Measurements from ENCODE around the gene FAM50B. TPM values are rescaled to one million over a fixed set of nuclear protein-coding genes. Genes with fewer than 3 reads are reported as not detected.

The FAM50B gene
- total and polyA plus RNA-seq, 3 experiments from 2014 or later = 7.3 to 10.3 (median 7.5) TPM

DNA sequence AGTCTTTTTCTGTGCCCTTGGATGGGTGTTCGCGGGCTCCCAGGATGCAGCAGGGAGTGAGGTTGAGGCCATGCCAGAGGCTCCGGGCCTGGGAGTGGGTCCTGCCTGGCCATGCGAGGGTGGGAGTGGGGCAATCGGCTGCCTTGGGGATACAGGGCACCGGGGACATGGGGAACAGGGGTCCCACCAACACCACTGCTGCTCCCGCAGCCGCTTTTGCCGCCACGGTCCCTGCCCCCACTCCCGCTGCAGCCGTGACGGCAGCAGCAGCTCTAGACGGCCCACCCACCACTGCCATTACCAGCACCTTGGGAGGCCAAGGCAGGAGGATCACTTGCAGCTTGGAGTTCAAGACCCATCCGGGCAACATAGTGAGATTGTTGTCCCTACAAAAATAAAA lies 35.3 kb upstream of the FAM50B start:
- Histone ChIP-seq H3K27me3 (ENCODE audit: insufficient read depth, low read length, poor library complexity, severe bottlenecking) (no peaks in the 10 kb centered on the region), H3K36me3 (ENCODE audit: insufficient read depth, low read length) (no peaks in the 10 kb centered on the region), H3K27ac (ENCODE audit: low read depth, low read length) (no peak overlapping the region), H3K4me3 (ENCODE audit: low read length) (no peak overlapping the region), H3K9me3 (ENCODE audit: low read length) (no peaks in the 10 kb centered on the region), H3K4me1 (ENCODE audit: insufficient read depth, low read length) (no peaks in the 10 kb centered on the region)
- peak overlapping the region in 1 of 8 donors; percentile 41 for H3K27ac Mint-ChIP-seq
- H3K9me3 Mint-ChIP-seq = no peaks in the 10 kb centered on the region
- H3K36me3 Mint-ChIP-seq = no peaks in the 10 kb centered on the region
- peaks cover 0 to 4% of the 10 kb centered on the region in 2 donors for H3K27me3 Mint-ChIP-seq
- no peak for DNase-seq
- H3K4me1 Mint-ChIP-seq = no peaks in the 10 kb centered on the region
- H3K4me3 Mint-ChIP-seq = no peak overlapping the region
- CTCF ChIA-PET = no interaction called here
- POLR2A ChIA-PET = no interaction called here

DNA sequence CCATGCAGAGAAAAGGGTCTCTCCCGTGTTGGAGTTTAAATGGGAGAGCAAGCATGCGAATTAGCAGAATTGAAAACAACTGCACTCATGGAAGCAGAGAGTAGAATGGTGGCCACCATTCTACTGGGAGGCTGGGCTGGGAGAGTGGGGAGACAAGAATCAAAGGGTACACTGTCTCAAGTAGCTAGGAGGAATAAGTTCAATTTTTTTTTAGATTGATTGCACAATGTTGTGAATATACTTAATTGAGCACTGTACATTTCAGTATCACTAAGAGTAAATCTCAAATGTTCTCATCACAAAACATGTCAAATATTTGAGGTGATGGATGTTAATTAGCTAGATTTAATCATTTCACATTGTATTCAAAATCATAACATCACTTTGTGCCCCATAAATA lies 34.6 kb upstream of the FAM50B start:
- H3K36me3 Mint-ChIP-seq = no peaks in the 10 kb centered on the region
- POLR2A ChIA-PET = no interaction called here

GRCh38 chr6:3816251-3816650 lies 32.9 kb upstream of the FAM50B start:
- Mint-ChIP-seq H3K36me3 (no peaks in the 10 kb centered on the region), H3K4me1 (no peaks in the 10 kb centered on the region), H3K4me3 (no peak overlapping the region), H3K27me3 (peaks cover 0 to 4% of the 10 kb centered on the region in 2 donors), H3K9me3 (no peaks in the 10 kb centered on the region), H3K27ac (no peak overlapping the region)
- Histone ChIP-seq H3K27ac (ENCODE audit: low read depth, low read length) (no peak overlapping the region), H3K36me3 (ENCODE audit: insufficient read depth, low read length) (no peaks in the 10 kb centered on the region), H3K4me1 (ENCODE audit: insufficient read depth, low read length) (no peaks in the 10 kb centered on the region), H3K4me3 (ENCODE audit: low read length) (no peak overlapping the region), H3K9me3 (ENCODE audit: low read length) (no peaks in the 10 kb centered on the region), H3K27me3 (ENCODE audit: insufficient read depth, low read length, poor library complexity, severe bottlenecking) (no peaks in the 10 kb centered on the region)
- CTCF ChIA-PET = interaction anchor here (1.3 to 1.8 kb wide), 2 partner anchors 33 to 162 kb away, joined by 4 read pairs; partner anchors contain the start of gene FAM50B
- DNase-seq = no peak
- POLR2A ChIA-PET = no interaction called here

More for the DNA sequence above, 34.6 kb upstream of the FAM50B start:
- no peaks in the 10 kb centered on the region for H3K27me3 ChIP-seq (ENCODE audit: insufficient read depth, low read length, poor library complexity, severe bottlenecking)
- Mint-ChIP-seq H3K4me1 (no peaks in the 10 kb centered on the region), H3K27me3 (peaks cover 0 to 4% of the 10 kb centered on the region in 2 donors), H3K27ac (peak overlapping the region in 1 of 8 donors; percentile 35), H3K4me3 (no peak overlapping the region), H3K9me3 (no peaks in the 10 kb centered on the region)
- H3K36me3 ChIP-seq (ENCODE audit: insufficient read depth, low read length) = no peaks in the 10 kb centered on the region
- no peaks in the 10 kb centered on the region for H3K4me1 ChIP-seq (ENCODE audit: insufficient read depth, low read length)
- H3K27ac ChIP-seq (ENCODE audit: low read depth, low read length) = no peak overlapping the region
- DNase-seq = no peak
- CTCF ChIA-PET = interaction anchor here (1.8 kb wide), 1 partner anchor 163 kb away, joined by 4 read pairs; no protein-coding TSS in a partner anchor
- no peaks in the 10 kb centered on the region for H3K9me3 ChIP-seq (ENCODE audit: low read length)
- no peak overlapping the region for H3K4me3 ChIP-seq (ENCODE audit: low read length)

- POLR2A ChIA-PET = no interaction called here
Measured at GRCh38 chr6:3819161-3820110, 29.7 kb upstream of the FAM50B start.

DNA sequence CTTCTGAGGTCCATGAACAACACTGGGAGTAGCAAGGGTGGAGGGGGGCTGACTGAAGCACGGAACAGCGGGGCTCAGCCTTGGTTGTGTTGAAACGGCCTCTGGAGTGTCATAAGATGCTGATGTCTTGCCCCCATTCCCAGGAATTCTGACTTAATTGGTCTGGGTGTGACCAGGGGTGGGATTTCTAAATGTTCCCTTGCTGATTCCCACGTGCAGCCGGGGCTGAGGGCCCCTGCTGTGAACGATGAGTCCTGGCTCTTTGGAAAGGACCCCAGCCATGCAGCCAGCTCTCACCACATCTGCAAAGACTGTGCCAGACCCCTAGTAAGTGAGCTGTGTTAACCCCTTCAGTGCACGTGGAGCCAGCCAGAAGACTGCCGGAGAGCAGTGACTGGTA lies 28.6 kb upstream of the FAM50B start:
- ChIA-PET CTCF (no interaction called here), POLR2A (no interaction called here)
- Mint-ChIP-seq H3K36me3 (no peaks in the 10 kb centered on the region), H3K4me3 (no peak overlapping the region), H3K27ac (no peak overlapping the region), H3K4me1 (no peaks in the 10 kb centered on the region), H3K9me3 (no peaks in the 10 kb centered on the region), H3K27me3 (peaks cover 6 to 7% of the 10 kb centered on the region in 2 donors)
- H3K27ac ChIP-seq (ENCODE audit: low read depth, low read length) = no peak overlapping the region
- no peaks in the 10 kb centered on the region for H3K27me3 ChIP-seq (ENCODE audit: insufficient read depth, low read length, poor library complexity, severe bottlenecking)
- no peaks in the 10 kb centered on the region for H3K9me3 ChIP-seq (ENCODE audit: low read length)
- H3K36me3 ChIP-seq (ENCODE audit: insufficient read depth, low read length) = no peaks in the 10 kb centered on the region
- no peak for DNase-seq
- H3K4me1 ChIP-seq (ENCODE audit: insufficient read depth, low read length) = no peaks in the 10 kb centered on the region
- H3K4me3 ChIP-seq (ENCODE audit: low read length) = no peak overlapping the region

More at GRCh38 chr6:3819161-3820110, 29.7 kb upstream of the FAM50B start:
- DNase-seq = no peak
- Histone ChIP-seq H3K9me3 (ENCODE audit: low read length) (no peaks in the 10 kb centered on the region), H3K27ac (ENCODE audit: low read depth, low read length) (no peak overlapping the region), H3K36me3 (ENCODE audit: insufficient read depth, low read length) (no peaks in the 10 kb centered on the region), H3K27me3 (ENCODE audit: insufficient read depth, low read length, poor library complexity, severe bottlenecking) (no peaks in the 10 kb centered on the region), H3K4me3 (ENCODE audit: low read length) (no peak overlapping the region), H3K4me1 (ENCODE audit: insufficient read depth, low read length) (no peaks in the 10 kb centered on the region)
- no peak overlapping the region for H3K4me3 Mint-ChIP-seq
- no peaks in the 10 kb centered on the region for H3K4me1 Mint-ChIP-seq
- H3K27me3 Mint-ChIP-seq = peaks cover 2 to 7% of the 10 kb centered on the region in 2 donors
- no peaks in the 10 kb centered on the region for H3K9me3 Mint-ChIP-seq
- H3K27ac Mint-ChIP-seq = peak overlapping the region in 1 of 8 donors; percentile 40
- H3K36me3 Mint-ChIP-seq = no peaks in the 10 kb centered on the region
- CTCF ChIA-PET = interaction anchor here (0.6 to 1.5 kb wide), 2 partner anchors 9 to 30 kb away, joined by 3 to 5 read pairs; partner anchors contain the start of gene FAM50B

DNA sequence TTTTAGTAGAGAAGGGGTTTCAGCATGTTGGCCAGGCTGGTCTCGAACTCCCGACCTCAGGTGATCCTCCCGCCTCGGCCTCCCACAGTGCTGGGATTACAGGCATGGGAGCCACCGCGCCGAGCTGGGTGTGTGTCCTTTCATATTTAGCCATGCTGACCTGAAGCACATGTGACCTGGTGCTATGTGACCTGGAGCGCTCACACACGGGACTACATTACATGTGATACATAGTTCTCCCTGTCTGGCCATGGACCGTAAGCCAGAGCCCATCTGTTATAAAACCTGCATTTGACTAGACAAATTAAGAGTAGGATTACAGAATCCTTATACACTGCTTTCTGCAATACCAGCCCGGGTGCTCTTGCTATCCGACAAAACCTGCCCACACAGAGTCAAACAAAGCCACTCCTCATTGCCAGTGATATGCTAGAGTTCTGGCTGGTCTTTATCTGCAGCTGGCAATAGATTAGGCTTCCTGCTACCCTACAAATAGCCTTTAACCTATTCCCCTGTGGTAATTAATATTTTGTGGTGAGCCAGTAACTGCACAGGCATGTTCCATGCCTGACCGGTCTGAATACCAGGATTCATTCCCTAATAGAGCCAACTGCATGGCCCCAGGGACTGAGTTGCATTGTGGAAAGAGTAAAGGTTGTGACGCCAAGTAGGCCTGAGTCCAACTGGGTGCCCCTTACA lies 26.3 kb upstream of the FAM50B start:
- CTCF ChIA-PET = no interaction called here
- no peaks in the 10 kb centered on the region for H3K4me1 Mint-ChIP-seq

DNA sequence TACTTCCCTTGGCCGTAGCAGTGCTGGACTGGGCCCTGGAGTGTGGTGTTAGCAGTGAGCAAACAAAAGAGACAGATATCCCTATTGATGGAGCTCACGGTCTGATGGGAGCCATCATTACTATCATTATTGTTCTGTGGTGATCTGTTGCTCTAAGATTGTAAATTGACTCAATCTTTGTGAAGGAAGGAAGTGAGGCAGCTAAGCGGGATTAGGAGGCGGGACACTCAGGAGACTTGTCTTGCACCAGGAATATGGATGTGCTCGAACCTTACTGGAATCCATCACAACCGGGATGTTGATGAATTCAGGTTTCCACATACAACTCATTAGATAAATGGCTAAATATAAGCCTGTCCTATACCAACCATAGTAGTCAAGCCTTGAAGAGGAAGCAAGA lies 25.5 kb upstream of the FAM50B start:
- CTCF ChIA-PET = no interaction called here
- H3K4me1 ChIP-seq (ENCODE audit: insufficient read depth, low read length) = no peaks in the 10 kb centered on the region
- Mint-ChIP-seq H3K27ac (no peak overlapping the region), H3K9me3 (no peaks in the 10 kb centered on the region), H3K36me3 (no peaks in the 10 kb centered on the region), H3K4me3 (no peak overlapping the region), H3K27me3 (peaks cover 6 to 13% of the 10 kb centered on the region in 2 donors), H3K4me1 (no peaks in the 10 kb centered on the region)
- H3K4me3 ChIP-seq (ENCODE audit: low read length) = no peak overlapping the region
- H3K36me3 ChIP-seq (ENCODE audit: insufficient read depth, low read length) = no peaks in the 10 kb centered on the region
- POLR2A ChIA-PET = no interaction called here
- no peaks in the 10 kb centered on the region for H3K27me3 ChIP-seq (ENCODE audit: insufficient read depth, low read length, poor library complexity, severe bottlenecking)
- DNase-seq = no peak
- no peaks in the 10 kb centered on the region for H3K9me3 ChIP-seq (ENCODE audit: low read length)
- H3K27ac ChIP-seq (ENCODE audit: low read depth, low read length) = no peak overlapping the region

More for the DNA sequence above, 26.3 kb upstream of the FAM50B start:
- Histone ChIP-seq H3K9me3 (ENCODE audit: low read length) (no peaks in the 10 kb centered on the region), H3K4me3 (ENCODE audit: low read length) (no peak overlapping the region), H3K27ac (ENCODE audit: low read depth, low read length) (no peak overlapping the region), H3K4me1 (ENCODE audit: insufficient read depth, low read length) (no peaks in the 10 kb centered on the region), H3K27me3 (ENCODE audit: insufficient read depth, low read length, poor library complexity, severe bottlenecking) (no peaks in the 10 kb centered on the region), H3K36me3 (ENCODE audit: insufficient read depth, low read length) (no peaks in the 10 kb centered on the region)
- POLR2A ChIA-PET = no interaction called here
- no peak for DNase-seq
- Mint-ChIP-seq H3K9me3 (no peaks in the 10 kb centered on the region), H3K36me3 (no peaks in the 10 kb centered on the region), H3K27me3 (peaks cover 4 to 13% of the 10 kb centered on the region in 2 donors), H3K27ac (peak overlapping the region in 1 of 8 donors; percentile 47), H3K4me3 (no peak overlapping the region)

DNA sequence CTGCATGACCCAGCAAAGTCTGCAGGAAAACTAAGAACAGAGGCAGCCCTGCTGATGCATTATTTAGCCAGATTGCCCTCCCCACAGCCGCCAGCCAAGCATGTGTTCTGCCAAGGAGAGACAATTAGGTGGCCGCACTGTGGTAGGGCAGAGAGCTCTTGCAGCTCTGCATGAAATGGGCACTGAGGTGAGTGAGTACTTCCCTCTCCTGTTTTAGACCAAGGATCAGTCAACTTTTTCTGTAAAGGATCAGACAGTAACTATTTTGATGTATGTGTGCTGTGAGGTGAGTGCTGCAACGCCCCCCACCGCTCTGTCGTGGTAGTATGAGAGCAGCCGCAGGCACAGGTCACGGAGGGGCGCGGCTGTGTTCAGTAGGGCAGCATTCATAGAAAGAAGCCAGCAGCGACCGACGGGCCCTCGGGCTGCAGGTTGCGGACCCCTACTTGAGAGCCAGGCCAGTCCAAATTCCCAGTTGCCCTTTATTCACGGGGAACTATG lies 23.8 kb upstream of the FAM50B start:
- no peaks in the 10 kb centered on the region for H3K4me1 ChIP-seq (ENCODE audit: insufficient read depth, low read length)
- Mint-ChIP-seq H3K4me3 (no peak overlapping the region), H3K4me1 (no peaks in the 10 kb centered on the region), H3K36me3 (no peaks in the 10 kb centered on the region), H3K27ac (no peak overlapping the region), H3K27me3 (peaks cover 6 to 20% of the 10 kb centered on the region in 2 donors), H3K9me3 (no peaks in the 10 kb centered on the region)
- no peak overlapping the region for H3K27ac ChIP-seq (ENCODE audit: low read depth, low read length)
- H3K36me3 ChIP-seq (ENCODE audit: insufficient read depth, low read length) = no peaks in the 10 kb centered on the region
- ChIA-PET CTCF (no interaction called here), POLR2A (no interaction called here)
- H3K9me3 ChIP-seq (ENCODE audit: low read length) = no peaks in the 10 kb centered on the region
- no peaks in the 10 kb centered on the region for H3K27me3 ChIP-seq (ENCODE audit: insufficient read depth, low read length, poor library complexity, severe bottlenecking)
- no peak for DNase-seq
- H3K4me3 ChIP-seq (ENCODE audit: low read length) = no peak overlapping the region

Data from CD8-positive, alpha-beta memory T cell (primary cell).